K562 (cell line): ENCODE measurements around the gene CD52. TPM values are rescaled to one million over a fixed set of nuclear protein-coding genes. Genes with fewer than 3 reads are reported as not detected.

Experiments used
- ARID3A ChIP-seq: IDR thresholded peaks from 2 replicates; pipeline ENCODE4 v1.6.1; 2012; ENCODE audit warnings: low read depth, low read length, improper control_type of control experiment, borderline replicate concordance
- CHD2 ChIP-seq: IDR thresholded peaks from 2 replicates; pipeline ENCODE4 v1.6.1; 2011; ENCODE audit warnings: low read depth, low read length
- OTX1 ChIP-seq: fragments of 450-650 bp; formaldehyde crosslinking; IDR thresholded peaks from 2 replicates; pipeline ENCODE4 v1.4.0; 2022; ENCODE audit warnings: mild to moderate bottlenecking
- POLR3G ChIP-seq: IDR thresholded peaks from 2 replicates; pipeline ENCODE4 v1.6.1; 2011; ENCODE audit not compliant: insufficient read length, insufficient replicate concordance; ENCODE audit errors: extremely low read depth
- RBM15 ChIP-seq: fragments of 200-400 bp; formaldehyde crosslinking; IDR thresholded peaks from 2 replicates; pipeline ENCODE4 v1.6.1; 2018; ENCODE audit warnings: mild to moderate bottlenecking, low read length, moderate library complexity; ENCODE audit not compliant: insufficient read depth
- SNRNP70 ChIP-seq: fragments of 200-400 bp; formaldehyde crosslinking; optimal IDR thresholded peaks from 2 replicates; pipeline ENCODE3; 2017; ENCODE audit warnings: low read depth, low read length
- TCF15 ChIP-seq: fragments of 250-450 bp; sonication (Bioruptor Pico); IDR thresholded peaks from 2 replicates; pipeline ENCODE4 v1.8.0; 2022; ENCODE audit warnings: moderate library complexity, mild to moderate bottlenecking, inconsistent platforms
- TCF7 ChIP-seq: sonication (generic); IDR thresholded peaks from 2 replicates; pipeline ENCODE4 v1.6.1; 2016; ENCODE audit warnings: antibody characterized with exemption, borderline replicate concordance
- TEAD4 ChIP-seq, 2 experiments: sonication (generic) in 1 of 2; formaldehyde crosslinking in 1 of 2; IDR thresholded peaks; 2 replicates each; pipeline versions ENCODE4 v1.6.1 to v1.8.0; 2012 to 2022; ENCODE audit warnings: borderline replicate concordance in 1 of 2, inconsistent platforms in 1 of 2, low read length in 1 of 2, mild to moderate bottlenecking in 1 of 2, missing genetic modification reagents in 1 of 2
- TFAM ChIP-seq: fragments of 250-450 bp; sonication (Bioruptor Pico); conservative IDR thresholded peaks from 2 replicates; pipeline ENCODE4 v1.5.0; 2021; ENCODE audit warnings: mild to moderate bottlenecking, moderate library complexity
- TFE3 ChIP-seq: fragments of 450-650 bp; formaldehyde crosslinking; IDR thresholded peaks from 2 replicates; pipeline ENCODE4 v1.4.0; 2020; ENCODE audit warnings: mild to moderate bottlenecking, mixed read lengths
- USF1 ChIP-seq: sonication (generic); formaldehyde crosslinking; IDR thresholded peaks from 2 replicates; pipeline ENCODE4 v1.9.0; 2022; ENCODE audit warnings: mild to moderate bottlenecking, missing genetic modification reagents
- VEZF1 ChIP-seq: fragments of 200-800 bp; sonication (Bioruptor generic); IDR thresholded peaks from 2 replicates; pipeline ENCODE4 v1.6.1; 2017; ENCODE audit warnings: missing genetic modification characterization, missing compliant biosample characterization
- ZNF277 ChIP-seq: fragments of 250-450 bp; sonication (Bioruptor Pico); IDR thresholded peaks from 2 replicates; pipeline ENCODE4 v1.8.0; 2022; ENCODE audit warnings: inconsistent platforms, mild to moderate bottlenecking, moderate library complexity, borderline replicate concordance
- ZNF384 ChIP-seq: IDR thresholded peaks from 2 replicates; pipeline ENCODE4 v1.6.1; 2012; ENCODE audit warnings: low read depth, low read length, improper control_type of control experiment
- ZNF445 ChIP-seq: fragments of 250-450 bp; sonication (Bioruptor Pico); IDR thresholded peaks from 2 replicates; pipeline ENCODE4 v1.4.0; 2020; ENCODE audit warnings: low read depth, mild to moderate bottlenecking, moderate library complexity
- polyA plus RNA-seq, 8 experiments: library from polyadenylated mRNA; depleted of rRNA in 4 of 8; stranded (reverse) in 5 of 8; unstranded in 3 of 8; fragments of >200 nt; fragmentation: Nextera tagmentation in 2 of 8; fragmentation: Illumina TruSeq in 1 of 8; extraction: Ambion mirVana in 2 of 8; extraction: Trizol in 1 of 8; gene quantifications; 2 replicates each; pipeline versions ENCODE4 v1.2.1 to v1.2.3, GENCODE V29; 2011 to 2014; ENCODE audit warnings: inconsistent platforms in 1 of 8, missing spikeins in 1 of 8
- total RNA-seq, 7 experiments: library from RNA; depleted of rRNA in 6 of 7; stranded (reverse); fragments of >200 nt in 6 of 7; fragmentation: Illumina TruSeq in 2 of 7; extraction: Trizol in 2 of 7; gene quantifications; 2 replicates each; pipeline versions ENCODE4 v1.2.1 to v1.2.3, GENCODE V29; 2011 to 2021; ENCODE audit warnings: low replicate concordance in 1 of 7
- TF ChIP-seq, protein P1 (sequence below): fragments of 450-650 bp; formaldehyde crosslinking; IDR thresholded peaks from 2 replicates; pipeline ENCODE4 v1.4.0; 2022; ENCODE audit warnings: mild to moderate bottlenecking, moderate library complexity

The CD52 gene
- total and polyA plus RNA-seq, 9 of the 15 experiments (the other 6 are each of a cell fraction or from before 2014, with no cell fraction given), result 34.9 to 488 (median 173) TPM

DNA sequence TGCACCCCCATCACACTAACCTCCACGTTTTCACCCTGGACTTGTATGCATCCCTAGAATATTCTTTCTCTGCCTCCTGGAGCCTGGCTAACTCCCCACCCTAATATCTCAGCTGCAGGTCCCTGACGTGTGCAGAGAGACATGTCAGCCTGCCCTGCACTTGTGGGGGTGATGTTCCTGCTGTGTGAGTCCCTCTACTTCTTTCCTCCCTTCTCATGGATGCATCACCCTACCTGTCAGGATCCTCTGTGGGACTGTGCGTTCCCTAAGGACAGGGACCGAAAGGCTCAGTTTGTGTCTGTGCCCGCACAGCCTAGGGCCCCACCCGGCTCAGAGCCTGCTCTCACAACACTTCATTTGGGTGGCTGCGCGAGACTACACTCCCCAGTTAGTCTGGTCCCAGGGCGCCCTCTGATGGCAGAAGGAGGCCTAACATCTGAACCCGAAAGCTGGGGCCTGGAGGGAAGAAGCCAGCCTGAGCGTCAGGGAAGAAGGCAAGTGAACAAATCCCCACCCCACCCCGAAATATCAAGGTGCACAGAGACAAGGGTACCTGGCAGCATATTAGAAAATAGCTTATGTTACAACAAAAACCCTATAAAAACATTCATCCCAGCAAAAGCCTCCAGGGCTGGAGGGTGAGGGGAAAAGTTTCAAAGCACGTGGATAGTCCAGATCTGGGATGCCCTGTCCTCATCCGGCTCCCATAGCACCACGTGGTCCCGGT, 3.7 kb downstream of the CD52 start (continued):
- TF ChIP-seq RBM15 (no peak), TEAD4 (IDR thresholded peaks at IDR 0.05; ENCODE audit: low read length) (no peak), TEAD4 (CRISPR knock-in tag; IDR thresholded peaks at IDR 0.05; ENCODE audit: borderline replicate concordance) (no peak), TFE3 (CRISPR knock-in tag) (no peak), TFAM (no peak), VEZF1 (CRISPR knock-in tag) (peak; percentile 65), TCF7 (no peak), ZNF384 (peak; percentile 51), SNRNP70 (no peak), ZNF277 (CRISPR knock-in tag) (no peak), ZNF445 (CRISPR knock-in tag) (no peak), OTX1 (CRISPR knock-in tag) (peak; percentile 84; the same call in 1 of the 2 replicates), CHD2 (peak; percentile 81), TCF15 (CRISPR knock-in tag) (no peak), POLR3G (no peak), ARID3A (no peak), USF1 (CRISPR knock-in tag) (peak; percentile 5; the same call in 1 of the 2 replicates)
- TF ChIP-seq, protein P1, sequence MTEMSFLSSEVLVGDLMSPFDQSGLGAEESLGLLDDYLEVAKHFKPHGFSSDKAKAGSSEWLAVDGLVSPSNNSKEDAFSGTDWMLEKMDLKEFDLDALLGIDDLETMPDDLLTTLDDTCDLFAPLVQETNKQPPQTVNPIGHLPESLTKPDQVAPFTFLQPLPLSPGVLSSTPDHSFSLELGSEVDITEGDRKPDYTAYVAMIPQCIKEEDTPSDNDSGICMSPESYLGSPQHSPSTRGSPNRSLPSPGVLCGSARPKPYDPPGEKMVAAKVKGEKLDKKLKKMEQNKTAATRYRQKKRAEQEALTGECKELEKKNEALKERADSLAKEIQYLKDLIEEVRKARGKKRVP (CRISPR knock-in tag), result no peak
